Raji (cell line): ENCODE measurements around the gene INTS4.

Experiments used
- POLR2A ChIP-seq: IDR thresholded peaks from 2 replicates; pipeline ENCODE4 v1.6.1; 2011; ENCODE audit warnings: low read depth, low read length, control low read depth; ENCODE audit not compliant: insufficient read depth

The INTS4 gene

GRCh38 chr11:77993902-77994301 is 566 bp downstream of the INTS4 start:
- TF ChIP-seq POLR2A, result no peak

DNA sequence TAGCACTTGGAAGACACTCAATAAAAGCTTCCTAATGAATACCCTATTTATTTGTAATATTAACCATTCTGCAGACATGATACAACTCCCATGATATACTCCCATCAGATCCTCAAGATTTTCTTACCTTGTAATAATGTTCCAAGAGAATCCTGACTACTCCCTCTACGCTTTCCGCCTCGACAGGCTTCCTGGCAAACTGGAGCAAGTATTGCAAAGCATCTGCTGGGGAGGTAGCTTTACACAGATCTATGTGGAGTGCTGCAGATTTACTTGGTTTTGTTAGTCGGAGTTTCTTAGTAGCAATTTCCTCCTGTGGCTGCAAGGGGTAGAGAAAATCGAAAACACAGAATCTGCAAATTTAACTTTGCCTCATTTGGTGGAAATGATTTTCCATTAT is 3.5 kb downstream of the INTS4 start:
- TF ChIP-seq POLR2A, result no peak

GRCh38 chr11:77981346-77981947 is 13.0 kb downstream of the INTS4 start:
- no peak for TF ChIP-seq POLR2A

GRCh38 chr11:77968337-77968736 is 26.1 kb downstream of the INTS4 start:
- no peak for TF ChIP-seq POLR2A

DNA sequence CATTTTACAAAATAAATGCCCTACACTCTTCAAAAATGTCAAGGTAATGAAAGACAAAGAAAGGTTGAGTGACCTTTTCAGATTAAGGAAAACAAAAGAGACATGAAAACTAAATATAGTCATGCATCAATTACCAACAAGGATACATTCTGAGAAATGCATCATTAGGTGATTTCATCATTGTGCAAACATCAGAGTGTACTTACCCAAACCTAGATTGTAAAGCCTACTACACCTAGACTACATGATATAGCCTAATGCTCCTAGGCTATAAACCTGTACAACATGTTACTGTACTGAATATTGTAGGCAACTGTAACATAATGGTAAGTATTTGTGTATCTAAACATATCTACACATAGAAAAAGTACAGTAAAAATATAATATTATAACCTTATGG is 26.7 kb downstream of the INTS4 start:
- TF ChIP-seq POLR2A, result no peak

- TF ChIP-seq POLR2A, result no peak
Measured at GRCh38 chr11:77967121-77967520, 27.3 kb downstream of the INTS4 start.

DNA sequence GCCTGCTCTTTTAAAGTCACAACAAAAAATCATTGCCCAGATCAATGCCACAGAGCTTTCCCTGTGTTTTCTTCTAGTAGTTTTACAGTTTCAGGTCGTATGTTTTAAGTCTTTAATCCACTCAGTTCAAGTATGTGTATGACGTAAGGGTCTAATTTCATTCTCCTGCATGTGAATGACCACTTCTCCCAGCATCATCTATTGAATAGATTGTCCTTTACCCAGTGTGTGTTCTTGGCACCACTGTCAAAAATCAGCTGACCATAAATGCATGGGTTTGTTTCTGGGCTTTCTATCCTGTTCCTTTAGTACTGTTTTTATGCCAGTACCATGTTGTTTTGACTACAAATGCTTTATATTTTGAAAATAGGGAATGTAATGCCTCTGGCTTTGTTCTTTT is 28.1 kb downstream of the INTS4 start:
- TF ChIP-seq POLR2A, result no peak

DNA sequence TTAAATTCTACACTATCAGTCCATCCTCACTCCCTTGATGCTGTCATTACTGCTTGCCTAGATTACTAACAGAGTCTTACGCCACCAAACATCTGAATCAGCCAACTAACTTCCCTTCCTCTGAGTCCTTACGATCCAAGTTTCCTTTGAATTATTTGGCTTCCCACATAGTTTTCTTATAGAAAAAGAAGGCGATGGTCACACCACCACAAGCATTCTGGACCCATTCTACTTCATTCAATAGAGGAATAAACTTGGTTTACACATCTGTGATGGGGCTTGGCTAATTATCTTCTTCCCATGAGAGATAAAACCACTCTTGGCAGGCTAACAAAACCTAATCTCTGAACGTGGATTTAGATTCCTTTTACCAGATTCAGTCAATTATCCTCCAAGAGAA is 35.0 kb downstream of the INTS4 start:
- no peak for TF ChIP-seq POLR2A

DNA sequence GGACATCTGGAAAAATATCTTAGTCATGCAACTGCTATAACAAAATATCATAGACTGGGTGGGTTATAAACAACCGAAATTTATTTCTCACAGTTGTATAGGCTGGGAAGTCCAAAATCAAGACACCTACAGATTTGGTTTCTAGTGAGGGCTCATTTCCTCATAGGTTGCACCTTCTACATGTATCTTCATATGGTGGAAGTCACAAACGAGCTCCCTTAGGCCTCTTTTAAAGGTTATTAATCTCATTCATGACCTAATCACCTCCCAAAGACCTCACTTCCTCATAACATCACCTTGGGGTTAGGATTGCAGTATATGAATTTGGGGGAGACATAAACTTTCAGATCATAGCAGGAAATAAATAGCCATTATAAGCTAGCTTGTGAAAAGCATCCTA is 85.2 kb downstream of the INTS4 start:
- no peak for TF ChIP-seq POLR2A

GRCh38 chr11:77908835-77909234 is 85.6 kb downstream of the INTS4 start:
- no peak for TF ChIP-seq POLR2A

DNA sequence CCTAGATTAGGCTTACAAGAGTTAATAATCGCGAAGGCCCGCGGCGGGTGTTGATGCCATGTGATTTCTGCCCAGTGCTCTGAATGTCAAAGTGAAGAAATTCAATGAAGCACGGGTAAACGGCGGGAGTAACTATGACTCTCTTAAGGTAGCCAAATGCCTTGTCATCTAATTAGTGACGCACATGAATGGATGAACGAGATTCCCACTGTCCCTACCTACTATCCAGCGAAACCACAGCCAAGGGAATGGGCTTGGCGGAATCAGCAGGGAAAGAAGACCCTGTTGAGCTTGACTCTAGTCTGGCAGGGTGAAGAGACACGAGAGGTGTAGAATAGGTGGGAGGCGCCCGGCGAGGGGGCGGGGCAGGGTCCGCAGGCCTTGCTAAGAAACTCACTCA is 108.1 kb downstream of the INTS4 start:
- no peak for TF ChIP-seq POLR2A

GRCh38 chr11:77884829-77885190 is 109.7 kb downstream of the INTS4 start:
- TF ChIP-seq POLR2A, result no peak

GRCh38 chr11:77884186-77884828 is 110.2 kb downstream of the INTS4 start:
- no peak for TF ChIP-seq POLR2A

DNA sequence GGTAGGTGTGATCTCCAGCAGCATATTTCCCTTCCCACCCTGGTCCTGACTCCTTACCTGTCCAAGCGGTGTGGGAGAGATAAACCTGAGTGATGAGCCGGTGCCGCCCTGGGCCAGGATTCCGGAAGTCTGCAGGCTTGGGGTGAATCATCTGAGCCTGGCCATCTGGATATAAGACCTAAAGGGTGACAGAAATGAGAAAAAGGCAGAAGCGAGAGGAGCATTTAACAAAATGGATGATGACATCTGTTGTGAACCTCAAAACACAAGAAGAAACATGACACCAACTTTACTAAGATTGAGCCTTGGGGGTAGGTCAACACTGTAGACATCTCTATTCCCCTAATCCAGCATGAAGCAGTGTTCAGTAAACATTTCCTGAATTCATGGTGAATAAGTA is 110.7 kb downstream of the INTS4 start:
- TF ChIP-seq POLR2A, result no peak

DNA sequence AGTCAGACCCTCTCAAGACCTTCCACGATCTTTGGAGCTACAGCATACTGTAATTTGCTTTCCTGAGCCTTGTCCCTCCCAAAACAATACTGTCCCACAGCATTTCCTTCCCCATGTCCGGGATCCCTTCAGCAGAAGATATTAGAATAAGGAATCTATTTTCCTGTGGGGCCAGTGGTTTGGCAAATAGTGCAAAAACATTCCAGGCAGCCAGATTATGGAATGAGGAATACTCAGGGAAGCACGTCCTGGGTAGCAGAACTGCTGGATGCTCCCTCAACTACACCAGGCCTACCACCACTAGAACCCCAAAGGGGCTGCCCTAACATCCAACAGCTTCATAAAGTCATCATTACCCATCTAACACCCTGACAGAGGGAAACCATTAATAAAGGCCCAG is 112.1 kb downstream of the INTS4 start:
- no peak for TF ChIP-seq POLR2A

- TF ChIP-seq POLR2A, result no peak
Measured at GRCh38 chr11:77879218-77879617, 115.2 kb downstream of the INTS4 start.

DNA sequence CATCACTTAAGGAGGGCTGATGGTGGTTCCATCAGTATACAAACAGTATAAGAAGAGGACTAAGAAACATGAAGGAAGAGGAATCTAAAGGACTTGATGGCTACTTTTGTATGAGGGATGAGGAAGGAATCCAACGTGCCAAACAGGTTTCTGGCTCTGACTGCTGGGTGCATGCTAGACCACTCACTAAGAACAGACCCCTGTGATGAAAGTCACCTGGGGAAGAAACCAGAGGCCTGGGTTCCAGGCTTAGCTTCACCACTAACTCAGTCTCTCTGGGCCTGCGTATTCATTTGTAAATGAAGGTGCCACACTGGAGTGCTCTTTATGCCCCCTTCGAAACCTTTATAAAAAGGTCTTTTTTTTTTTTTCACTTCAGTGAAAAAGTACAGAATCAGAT is 118.4 kb downstream of the INTS4 start:
- TF ChIP-seq POLR2A, result no peak
